GM19468 (cell line): ENCODE data around the gene CTIF.

Source experiments
- ATAC-seq: cut with Tn5 transposase; IDR thresholded peaks from one replicate; pipeline ENCODE4 v1.9.1; 2021; ENCODE audit warnings: mild to moderate bottlenecking, moderate library complexity, moderate number of reproducible peaks; ENCODE audit not compliant: unreplicated experiment; ENCODE audit errors: extremely low read depth

Gene CTIF

GRCh38 chr18:48790226-48790863 is 251.5 kb downstream of the CTIF start:
- ATAC-seq = no peak

GRCh38 chr18:48790869-48791635 is 252.2 kb downstream of the CTIF start:
- ATAC-seq = no peak

GRCh38 chr18:48791636-48792105 is 252.8 kb downstream of the CTIF start:
- no peak for ATAC-seq

GRCh38 chr18:48792141-48792540 is 253.3 kb downstream of the CTIF start:
- ATAC-seq = no peak

GRCh38 chr18:48792611-48793380 is 254.0 kb downstream of the CTIF start:
- ATAC-seq = no peak

- ATAC-seq = no peak
Observed at GRCh38 chr18:48794251-48794970, 255.6 kb downstream of the CTIF start.

GRCh38 chr18:48795696-48796095 is 256.9 kb downstream of the CTIF start:
- ATAC-seq = no peak

GRCh38 chr18:48796491-48797205 is 257.8 kb downstream of the CTIF start:
- ATAC-seq = no peak

GRCh38 chr18:48797841-48798255 is 259.0 kb downstream of the CTIF start:
- ATAC-seq = no peak

- ATAC-seq = no peak
Observed at GRCh38 chr18:48798334-48799245, 259.8 kb downstream of the CTIF start.

GRCh38 chr18:48799724-48800315 is 261.0 kb downstream of the CTIF start:
- ATAC-seq = no peak

- no peak for ATAC-seq
Observed at GRCh38 chr18:48800466-48800865, 261.6 kb downstream of the CTIF start.

GRCh38 chr18:48800876-48801727 is 262.3 kb downstream of the CTIF start:
- peak; percentile 28 for ATAC-seq

GRCh38 chr18:48801728-48802542 is 263.1 kb downstream of the CTIF start:
- ATAC-seq = no peak

- ATAC-seq = no peak
Observed at GRCh38 chr18:48802543-48803290, 263.9 kb downstream of the CTIF start.

GRCh38 chr18:48803518-48803917 is 264.7 kb downstream of the CTIF start:
- ATAC-seq = no peak
